HT-29 (cell line): Measurements from ENCODE around the gene IL31. TPM values are rescaled to one million over a fixed set of nuclear protein-coding genes. Genes with fewer than 3 reads are reported as not detected.
"Not testable (repeated sequence)": the region's sequence is repeated elsewhere in the genome, so short reads cannot be mapped to it uniquely, and the experiment has no call there.

Experiments used
- DNase-seq: peaks from one replicate; pipeline ENCODE4 v3.0.0-alpha.2; 2015; ENCODE audit warnings: low spot score
- total RNA-seq: library from RNA; depleted of rRNA; stranded (reverse); fragments of >200 nt; shearing (Covaris generic); gene quantifications from 2 replicates; pipeline ENCODE4 v1.2.3, GENCODE V29; 2014

IL31 gene
- total RNA-seq, 1 experiment from 2014 or later = not detected

DNA sequence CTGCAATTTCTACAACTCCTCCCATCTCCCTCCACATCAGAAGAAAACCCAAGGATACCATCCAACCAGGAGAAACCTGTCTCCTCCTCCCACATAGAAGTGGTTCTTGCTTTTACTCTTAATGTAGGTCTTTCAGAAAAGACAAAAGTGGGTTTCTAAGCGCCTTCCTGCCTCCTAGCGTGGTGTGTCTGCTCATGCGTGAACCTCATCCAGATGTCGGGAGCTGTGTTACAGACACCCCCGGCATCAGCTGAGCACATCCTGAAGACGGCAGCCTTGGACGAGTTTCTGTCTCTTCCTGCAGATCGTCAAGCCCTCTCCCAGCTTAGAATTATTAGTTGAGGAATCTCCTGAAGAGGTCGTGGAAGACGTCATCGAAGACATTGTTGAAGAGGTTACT lies 18.4 kb upstream of the IL31 start:
- no peak for DNase-seq

DNA sequence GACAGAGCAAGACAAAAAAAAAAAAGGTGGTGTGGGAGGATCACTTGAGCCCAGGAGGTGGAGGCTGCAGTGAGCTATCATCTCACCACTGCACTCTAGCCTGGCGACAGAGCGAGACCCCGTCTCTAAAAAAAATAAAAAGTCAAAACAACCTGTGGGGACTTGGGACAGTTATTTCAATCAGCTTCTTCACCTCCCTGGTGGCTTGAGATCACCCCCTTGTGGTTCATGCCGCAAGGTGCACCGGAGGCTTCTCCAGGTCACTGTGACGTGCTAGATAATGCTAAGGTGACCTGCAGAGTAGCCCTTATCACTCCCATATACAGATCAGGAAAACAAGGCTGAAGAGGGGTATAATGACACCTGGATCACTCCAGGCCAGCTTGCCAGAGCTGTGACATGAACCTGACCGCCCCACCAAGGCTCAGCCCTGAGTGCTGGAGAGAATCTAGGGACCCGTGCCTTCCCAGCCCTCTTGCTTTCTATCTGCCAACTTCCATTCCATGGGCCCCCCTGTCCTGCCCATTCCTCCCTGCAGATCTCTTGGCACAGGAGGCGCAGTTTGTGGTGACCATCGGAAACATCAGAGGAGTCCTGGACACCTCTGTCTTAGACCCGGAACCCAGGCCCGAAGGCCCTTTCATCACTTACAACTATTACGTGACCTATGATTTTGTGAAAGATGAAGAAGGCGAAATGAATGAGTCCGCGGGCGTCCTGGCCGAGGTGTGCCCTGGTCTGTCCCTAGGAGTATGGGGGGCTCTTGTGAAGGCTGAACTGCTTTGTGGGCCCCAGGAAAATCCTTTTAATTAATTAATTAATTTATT lies 17.0 kb upstream of the IL31 start:
- DNase-seq = peak; percentile 85

DNA sequence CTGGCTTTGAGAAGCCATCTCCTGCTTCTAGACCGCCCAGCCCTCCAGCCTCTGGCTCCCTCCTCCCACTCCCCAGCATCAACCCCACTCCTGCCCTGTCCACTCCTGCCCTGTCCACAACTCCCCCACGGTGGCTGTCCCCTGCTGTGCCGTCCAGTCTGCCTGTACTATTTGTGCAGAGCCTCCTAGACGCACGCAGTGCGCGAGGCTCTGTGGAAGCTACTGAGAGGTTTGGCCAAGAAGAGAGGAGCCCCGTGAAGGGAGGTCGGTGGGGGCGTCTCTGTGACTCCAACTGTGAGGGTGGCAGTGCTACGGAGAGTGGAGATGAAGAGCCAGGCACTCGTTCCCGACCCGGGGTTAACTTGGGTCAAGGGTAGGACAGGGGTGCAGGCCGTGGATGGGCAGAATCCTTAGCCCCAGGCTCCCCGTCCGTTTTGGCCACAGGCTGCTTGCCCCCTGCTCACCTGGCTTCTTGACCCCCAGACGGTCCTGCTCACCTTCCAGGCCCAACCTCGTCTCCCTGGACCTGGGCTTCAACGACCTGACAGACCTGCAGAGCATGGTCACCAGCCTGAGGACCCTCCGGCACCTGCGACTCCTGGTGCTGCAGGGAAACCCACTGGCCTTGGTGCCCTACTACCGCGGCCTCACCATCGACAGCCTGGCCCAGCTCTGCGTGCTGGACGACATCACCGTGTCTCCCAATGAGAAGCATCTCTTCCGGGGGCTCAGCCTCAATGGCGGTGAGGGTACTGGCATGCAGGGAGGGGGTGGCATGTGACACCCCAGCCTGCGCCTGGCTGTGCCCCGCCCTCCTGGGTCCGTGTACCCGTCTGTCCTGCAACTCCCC lies 15.8 kb upstream of the IL31 start:
- no peak for DNase-seq

DNA sequence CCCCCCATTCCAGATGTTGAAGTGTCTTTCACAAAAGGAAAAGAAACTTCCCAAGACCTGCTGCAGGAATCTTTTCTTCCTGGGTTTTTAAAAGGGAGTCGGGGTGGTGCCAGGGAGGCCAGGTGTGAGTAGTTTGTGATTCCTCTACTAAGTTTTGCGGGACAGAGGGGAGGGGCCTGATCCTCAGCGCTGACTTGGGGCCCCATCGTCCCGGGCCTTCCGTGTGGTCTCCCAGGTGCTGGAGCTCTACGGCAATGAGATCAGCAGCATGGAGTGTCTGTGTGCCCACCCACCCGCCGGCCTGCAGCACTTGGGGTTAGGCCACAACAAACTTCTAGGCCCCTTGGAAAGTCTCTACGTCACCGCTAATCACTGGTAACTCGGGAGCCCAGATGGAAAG lies 13.4 kb upstream of the IL31 start:
- no peak for DNase-seq

DNA sequence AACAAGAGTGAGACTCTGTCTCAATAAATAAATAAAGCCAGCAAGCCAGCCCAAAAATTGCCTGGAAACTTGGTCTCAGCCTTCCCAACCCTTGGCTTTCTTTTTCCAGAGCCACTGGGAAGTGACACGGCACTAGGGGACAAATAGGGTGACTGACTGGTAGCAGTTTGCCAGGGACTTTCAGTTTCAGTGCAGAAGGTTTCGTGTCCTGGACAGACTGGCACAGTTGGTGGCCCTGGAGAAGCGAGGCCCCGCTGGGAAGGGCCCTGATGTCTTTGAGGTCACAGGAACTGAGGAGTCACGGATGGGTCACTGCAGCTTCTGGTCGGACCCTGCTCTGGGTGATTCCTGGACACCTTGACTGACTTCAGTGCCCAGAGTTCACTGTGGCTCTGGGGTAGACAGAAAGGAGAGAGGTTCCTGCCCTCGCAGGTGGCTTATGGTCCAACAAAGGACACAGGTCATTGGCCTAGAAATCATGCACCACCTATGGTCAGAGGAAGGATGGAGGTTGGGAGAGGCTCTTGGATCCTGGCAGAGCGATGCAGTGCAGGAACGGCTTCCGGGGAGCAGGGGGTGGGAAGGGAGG lies 11.6 kb upstream of the IL31 start:
- DNase-seq = no peak

DNA sequence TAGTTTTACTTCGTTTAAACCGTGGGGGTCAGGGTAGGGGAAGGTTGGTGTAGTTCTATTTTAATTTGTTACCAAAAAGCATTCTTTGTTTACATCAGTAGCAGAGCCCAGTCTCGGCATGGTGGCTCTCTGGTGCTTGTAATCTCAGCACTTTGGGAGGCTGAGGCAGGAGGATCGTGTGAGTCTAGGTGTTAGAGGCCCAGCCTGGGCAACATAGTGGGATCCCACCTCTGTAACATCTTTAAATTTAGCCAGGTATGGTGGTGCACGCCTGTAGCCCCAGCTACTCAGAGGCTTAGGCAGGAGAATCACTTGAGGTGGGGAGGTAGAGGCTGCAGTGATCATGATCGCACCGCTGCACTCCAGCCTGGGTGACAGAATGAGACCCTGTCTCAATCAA lies 11.1 kb upstream of the IL31 start:
- DNase-seq = no peak

DNA sequence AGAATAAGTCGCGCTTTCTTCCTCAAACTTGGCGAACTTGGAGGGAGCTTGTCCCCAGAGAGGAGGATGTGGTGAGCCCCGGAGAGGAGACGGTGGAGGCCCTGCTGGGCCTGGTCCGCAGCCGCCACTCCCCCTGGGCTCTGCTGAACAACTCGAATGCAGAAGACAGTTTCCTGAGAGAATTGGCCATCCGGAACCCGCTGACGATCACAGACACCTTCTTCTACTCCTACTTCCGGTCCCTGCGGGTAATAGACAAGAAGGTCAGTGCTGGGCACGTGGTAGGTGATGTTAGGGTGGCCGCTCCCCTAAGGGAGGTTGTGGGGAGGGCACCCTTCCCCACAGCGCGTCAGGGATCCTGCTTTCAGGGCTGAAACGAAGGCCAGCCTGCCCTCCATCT lies 10.5 kb upstream of the IL31 start:
- DNase-seq = no peak

DNA sequence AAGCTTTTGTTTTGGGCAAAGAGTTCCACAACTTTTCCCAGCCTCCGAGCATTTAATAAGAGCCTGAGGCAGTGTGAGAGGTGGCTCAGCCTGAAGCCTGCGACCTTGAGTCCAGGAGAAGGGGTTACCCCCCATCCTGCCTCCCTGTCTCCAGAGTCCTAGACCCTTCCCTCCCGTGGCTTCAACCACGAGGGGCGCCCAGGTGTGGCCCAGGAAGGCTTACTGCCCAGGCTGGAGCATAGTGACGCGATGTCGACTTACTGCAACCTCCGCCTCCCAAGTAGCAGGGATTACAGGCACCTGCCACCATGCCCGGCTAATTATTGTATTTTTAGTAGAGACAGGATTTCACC lies 9.5 kb upstream of the IL31 start:
- DNase-seq = no peak

DNA sequence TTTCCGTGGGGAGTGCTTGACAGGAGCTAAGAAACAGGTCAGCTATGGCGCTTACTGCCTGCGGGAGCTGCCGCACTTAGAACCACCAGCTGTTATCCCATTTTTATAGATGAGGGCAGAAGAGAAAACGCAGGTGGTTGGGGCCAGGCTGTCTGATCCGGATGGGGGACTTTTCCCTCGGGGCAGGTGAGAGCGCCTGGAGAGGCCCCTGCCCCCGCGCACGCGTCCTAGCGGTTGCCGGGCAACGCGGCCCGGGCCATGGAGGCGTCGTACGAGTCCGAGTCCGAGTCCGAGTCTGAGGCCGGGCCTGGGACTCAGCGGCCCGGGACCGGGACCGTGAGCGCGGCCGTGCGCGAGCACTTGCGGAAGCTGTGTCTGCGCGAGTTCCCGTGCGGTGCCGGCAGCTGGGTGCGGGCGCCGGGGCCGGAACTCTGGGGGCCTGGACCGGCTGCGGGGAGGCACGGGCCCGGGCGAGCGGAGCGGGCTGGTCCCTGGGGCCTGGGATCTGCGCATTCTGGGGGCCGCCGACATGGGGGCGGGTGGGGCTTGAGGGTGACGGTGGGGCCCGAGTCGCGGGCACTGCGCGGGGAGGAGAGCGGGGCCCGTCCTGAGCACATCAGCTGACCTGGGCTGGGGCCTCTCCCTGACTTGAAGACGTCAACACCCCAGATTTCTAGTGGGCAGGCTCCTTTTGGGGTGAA lies 9.0 kb upstream of the IL31 start, which contains the start of gene LRRC43:
LRRC43 (plus strand) TSS at position 237 of the 701 bp plus-strand sequence; CDS start at position 259, 22 bp downstream.
- no peak for DNase-seq

DNA sequence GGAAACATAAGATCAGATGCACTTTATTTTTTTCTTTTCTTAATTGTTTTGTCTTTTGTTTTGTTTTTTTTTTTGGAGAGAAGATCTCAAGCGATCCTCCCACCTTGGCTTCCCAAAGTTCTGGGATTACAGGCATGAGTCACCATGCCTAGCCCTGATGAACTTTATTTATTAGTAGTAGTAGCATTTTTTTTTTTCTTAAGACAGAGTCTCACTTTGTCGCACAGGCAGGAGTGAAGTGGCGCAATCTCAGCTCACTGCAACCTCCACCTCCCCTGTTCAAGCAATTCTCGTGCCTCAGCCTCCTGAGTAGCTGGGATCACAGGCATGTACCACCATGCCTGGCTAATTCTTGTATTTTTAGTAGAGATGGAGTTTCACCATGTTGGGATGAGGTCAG lies 2.5 kb upstream of the IL31 start:
- DNase-seq = not testable (repeated sequence)

DNA sequence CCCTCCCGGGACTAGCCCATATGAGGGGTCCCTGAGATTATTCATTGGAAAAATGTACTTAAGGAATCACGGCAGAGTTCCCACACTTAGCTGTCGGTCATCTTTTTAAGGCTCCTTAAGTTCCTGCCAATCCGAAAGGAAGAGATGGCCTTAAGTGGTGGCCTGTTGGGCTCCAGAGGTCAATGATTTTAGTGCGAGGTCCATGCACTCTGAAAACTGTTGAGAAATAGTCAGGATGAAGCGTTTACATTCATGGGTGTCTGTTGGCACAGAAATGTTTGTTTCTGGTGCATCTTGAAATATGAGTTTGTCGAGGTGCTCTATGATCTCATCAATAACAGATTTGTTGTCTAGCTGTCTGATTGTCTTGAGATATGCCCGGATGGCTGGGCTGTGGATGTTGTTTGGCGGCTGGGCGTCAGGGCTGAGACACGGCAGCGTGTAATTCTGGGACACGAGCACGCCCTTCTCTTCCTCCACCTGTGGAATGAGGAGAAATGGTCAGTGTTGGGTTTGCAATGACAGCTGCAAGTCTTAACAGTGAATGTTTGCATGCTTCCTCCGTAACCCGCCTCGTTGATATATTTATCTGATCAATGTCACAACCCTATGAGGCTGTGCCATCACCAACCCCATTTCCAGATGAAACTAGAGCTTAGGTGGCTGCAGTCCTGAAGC lies 1.6 kb downstream of the IL31 start:
- DNase-seq = no peak

DNA sequence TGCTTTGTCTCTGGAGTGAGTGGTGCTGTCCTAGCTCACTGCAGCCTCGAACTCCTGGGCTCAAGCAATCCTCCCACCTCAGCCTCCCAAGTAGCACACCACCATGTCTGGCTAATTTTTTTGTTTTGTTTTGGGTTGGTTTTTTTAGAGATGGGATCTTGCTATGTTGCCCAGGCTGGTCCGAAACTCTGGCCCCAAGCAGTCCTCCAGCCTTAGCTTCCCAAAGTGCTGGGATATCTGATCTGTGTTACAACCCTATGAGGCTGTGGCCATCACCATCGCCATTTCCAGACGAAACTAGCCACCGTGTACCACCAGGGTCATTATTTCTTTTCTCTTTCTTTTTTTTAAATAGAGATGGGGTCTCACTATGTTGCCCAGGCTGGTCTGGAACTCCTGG lies 2.6 kb downstream of the IL31 start:
- DNase-seq = no peak

DNA sequence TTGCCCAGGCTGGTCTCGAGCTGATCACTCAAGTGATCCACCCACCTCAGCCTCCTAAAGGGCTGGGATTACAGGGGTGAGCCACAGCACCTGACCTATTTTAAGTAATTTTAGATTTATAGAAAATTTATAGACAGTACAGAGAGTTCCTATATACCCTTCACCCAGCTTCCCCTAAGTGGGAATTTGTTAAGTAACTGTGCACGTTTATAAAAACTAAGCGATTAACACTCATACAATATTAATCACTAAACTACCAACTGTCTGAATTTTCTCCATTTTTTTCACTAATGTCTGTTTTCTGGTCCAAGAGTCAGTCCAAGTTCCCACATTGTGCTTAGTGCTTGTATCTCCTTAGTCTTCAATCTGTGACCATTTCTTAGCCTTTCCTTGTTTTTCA lies 5.5 kb downstream of the IL31 start:
- no peak for DNase-seq

DNA sequence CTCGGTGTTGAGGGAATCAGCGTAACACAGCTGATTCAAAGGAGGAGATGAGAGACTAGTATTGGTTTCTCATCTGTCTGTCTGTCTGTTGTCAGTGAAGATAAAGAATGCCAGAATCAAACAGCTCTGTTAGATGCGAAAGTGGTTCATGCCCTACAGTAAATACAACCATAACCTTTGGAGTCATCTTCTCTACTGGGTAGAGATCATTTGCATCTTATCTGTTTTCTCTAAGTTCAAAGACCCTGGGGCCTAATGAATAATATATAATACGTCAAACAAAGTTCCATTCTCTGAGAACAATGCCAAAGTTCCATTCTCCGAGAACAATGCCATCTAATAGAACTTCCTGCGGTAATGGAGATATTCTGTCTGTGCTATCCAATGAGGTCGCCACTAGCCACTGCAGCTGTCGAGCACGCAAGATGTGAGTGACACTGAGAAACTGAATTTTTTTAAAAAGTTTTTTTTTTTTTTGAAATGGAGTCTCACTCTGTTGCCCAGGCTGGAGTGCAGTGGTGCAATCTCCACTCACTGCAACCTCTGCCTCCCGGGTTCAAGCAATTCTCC lies 6.6 kb downstream of the IL31 start:
- no peak for DNase-seq

DNA sequence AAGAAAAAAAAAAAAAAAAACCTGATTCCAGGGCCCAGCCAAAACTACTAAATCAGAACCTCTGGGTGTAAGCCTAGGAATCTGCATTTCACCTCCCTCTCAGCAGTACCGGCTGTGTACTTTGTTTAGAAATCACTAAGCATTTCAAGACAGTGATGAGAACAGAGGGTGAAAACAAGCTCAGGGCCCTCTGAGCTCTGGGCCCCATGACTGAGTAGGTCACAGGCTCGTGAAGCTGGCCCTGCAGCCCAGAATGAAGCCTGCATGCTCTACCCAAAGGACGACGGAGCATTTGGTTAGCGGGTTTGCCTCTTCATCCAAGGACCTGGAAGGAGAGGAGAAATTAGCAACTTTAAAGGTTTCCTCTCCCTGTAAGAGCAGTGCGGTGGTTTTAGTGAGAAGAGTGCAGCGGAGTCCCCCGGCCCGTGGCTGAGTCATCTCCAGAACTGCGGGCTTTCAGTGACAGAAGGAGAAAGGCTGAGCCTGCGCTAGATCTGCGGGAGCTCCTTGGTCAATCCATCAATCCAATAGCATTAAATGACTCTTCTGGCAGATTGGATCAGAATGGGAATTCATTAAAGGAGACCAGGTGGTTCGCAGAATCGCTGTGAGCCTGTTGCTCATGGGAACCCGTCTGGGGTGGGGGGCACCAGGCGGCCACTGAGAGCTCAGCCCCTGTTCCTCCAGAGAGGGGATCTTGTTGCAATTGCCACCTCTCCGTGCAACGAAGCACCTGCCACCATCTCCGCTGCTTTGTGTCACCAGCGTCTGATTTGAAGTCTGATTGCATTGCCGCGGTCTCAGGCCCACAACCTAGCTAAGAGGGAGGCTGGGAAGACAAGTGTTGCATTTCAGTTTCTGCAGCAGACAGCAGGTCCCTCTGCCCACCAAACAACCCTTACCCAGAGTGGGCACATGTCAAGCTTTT lies 7.3 kb downstream of the IL31 start:
- no peak for DNase-seq

DNA sequence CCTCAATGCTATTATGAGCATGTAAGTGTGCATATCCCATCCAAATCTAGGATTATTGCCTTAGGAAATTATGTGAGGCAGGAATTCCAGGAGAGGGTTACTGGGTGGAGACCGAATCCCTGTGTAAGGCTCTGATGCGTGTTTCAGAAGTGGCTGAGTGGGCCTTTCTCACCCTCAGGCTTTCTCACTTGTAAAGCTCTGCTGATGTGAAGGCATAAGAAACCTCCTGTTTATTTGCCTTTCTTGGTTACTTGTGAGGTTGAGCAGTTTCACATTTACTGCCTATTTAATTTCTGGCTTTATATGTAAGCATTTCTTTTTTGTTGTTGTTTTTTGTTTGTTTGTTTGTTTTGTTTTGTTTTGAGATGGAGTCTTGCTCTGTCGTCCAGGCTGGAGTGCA lies 11.0 kb downstream of the IL31 start:
- DNase-seq = no peak

DNA sequence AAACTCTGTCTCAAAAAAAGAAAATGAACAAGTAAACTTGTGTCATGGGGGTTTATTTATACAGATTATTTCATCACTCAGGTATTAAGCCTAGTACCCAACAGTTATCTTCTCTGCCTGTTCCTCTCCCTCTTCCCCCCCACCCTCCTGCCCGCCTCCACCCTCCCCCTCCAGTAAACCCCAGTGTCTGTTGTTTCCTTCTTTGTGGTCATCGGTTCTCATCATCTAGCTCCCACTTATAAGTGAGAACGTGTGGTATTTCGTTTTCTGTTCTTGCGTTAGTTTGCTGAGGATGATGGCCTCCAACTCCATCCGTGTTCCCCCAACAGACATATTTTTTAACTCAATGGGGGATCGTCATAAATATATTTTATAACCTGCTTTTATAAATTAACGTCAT lies 12.3 kb downstream of the IL31 start:
- no peak for DNase-seq

DNA sequence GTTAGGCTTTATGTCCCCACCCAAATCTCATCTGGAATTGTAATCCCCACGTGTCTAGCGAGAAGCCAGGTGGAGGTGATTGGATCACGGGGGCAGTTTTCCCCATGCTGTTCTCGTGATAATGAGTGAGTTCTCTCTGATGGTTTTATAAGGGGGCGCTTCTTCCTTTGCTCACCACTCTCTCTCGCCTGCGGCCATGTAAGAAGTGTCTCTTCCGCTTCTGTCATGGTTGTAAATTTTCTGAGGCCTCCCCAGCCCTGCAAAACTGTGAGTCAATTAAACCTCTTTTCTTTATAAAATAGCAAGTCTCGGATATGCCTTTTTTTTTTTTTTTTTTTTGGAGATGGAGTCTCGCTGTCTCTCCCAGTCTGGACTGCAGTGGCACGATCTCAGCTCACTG lies 13.3 kb downstream of the IL31 start:
- no peak for DNase-seq

DNA sequence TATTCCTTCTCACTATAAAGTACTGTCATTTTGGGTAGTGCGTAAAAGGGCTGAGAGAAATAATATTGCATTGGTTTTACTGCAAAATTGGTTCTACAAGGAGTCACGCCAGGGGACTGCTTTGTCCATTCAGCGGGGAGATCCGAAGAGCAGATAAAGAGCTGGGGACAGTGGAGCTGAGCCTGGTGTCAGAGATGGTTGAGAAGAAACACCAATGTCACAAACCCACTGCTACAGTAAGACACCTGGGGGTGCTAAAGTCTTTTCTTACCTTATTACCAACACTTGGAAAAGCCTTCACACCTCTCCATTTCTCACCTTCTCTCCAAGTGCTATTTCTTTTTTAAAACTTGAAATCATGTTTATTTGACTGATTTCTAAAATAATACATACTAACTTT lies 14.1 kb downstream of the IL31 start:
- no peak for DNase-seq
